Stomach smooth muscle (tissue), 2 donors: ENCODE results near the gene RPS16.

Source experiments
- H3K27ac ChIP-seq: one replicate; pipeline ENCODE4 v1.7.0; 2013; ENCODE audit warnings: mild to moderate bottlenecking, low read length, inconsistent platforms
- H3K27me3 ChIP-seq, 2 donors: one replicate each; pipeline ENCODE4 v1.7.0; 2013; ENCODE audit warnings: low read length in 2 of 2; ENCODE audit not compliant: insufficient read depth in 2 of 2, control insufficient read depth in 1 of 2
- H3K36me3 ChIP-seq, 2 donors: one replicate each; pipeline ENCODE4 v1.7.0; 2013; ENCODE audit warnings: low read length in 2 of 2; ENCODE audit not compliant: control insufficient read depth in 2 of 2, insufficient read depth in 2 of 2
- H3K4me1 ChIP-seq: one replicate; pipeline ENCODE4 v1.7.0; 2013; ENCODE audit warnings: low read length; ENCODE audit not compliant: control insufficient read depth, insufficient read depth
- H3K4me3 ChIP-seq, 2 donors: one replicate each; pipeline ENCODE4 v1.7.0; 2013; ENCODE audit warnings: low read length in 2 of 2
- H3K9ac ChIP-seq, 2 donors: one replicate each; pipeline ENCODE4 v1.7.0; 2013; ENCODE audit warnings: low read length in 2 of 2, mild to moderate bottlenecking in 1 of 2
- H3K9me3 ChIP-seq, 2 donors: one replicate each; pipeline ENCODE4 v1.7.0; 2013; ENCODE audit warnings: low read length in 2 of 2; ENCODE audit not compliant: control insufficient read depth in 2 of 2
- donor health status: healthy.
- donor health status: Pancreatic carcinoma.

The RPS16 gene

DNA sequence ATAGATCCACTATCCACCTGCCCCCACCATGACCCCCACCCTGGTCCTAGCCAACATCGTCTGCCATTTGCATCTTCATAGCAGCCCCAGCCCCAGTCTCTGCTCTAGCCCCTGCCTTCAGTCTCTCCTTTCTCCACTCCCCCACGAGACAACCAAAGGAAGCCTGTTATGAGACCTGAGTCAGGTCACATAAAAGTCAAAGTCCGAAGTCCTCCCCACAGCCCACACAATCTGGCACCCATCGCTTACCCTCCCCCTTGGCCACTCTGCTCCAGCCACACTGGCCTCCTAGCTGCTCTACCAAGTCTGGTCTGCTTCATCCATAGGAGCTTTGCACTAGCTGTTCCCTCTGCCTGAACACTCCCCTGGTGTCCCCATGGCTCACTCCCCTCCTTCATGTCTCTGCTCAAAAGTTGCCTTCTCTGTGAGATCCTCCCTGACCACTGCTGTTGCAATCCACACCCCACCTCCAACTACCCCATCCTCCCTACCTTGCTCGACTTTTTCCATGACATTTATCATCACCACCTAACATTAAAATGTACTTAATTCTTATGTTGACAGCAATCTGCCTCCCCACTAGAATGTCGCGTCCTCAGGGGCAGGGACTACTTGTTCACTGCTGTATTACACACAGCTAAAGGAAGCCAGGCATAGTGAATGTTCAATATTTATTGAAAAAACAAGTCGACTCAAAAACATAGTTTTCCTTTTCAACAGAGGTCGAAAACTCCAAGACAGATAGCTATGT is 24.5 kb downstream of the RPS16 start:
- peaks cover 53% of the 10 kb centered on the region for H3K4me1 ChIP-seq
- no peaks in the 10 kb centered on the region for H3K27me3 ChIP-seq
- H3K9me3 ChIP-seq, result no peaks in the 10 kb centered on the region
- peak overlapping the region; percentile 99 to 100 for H3K9ac ChIP-seq
- peak overlapping the region; percentile 100 for H3K27ac ChIP-seq
- peak overlapping the region; percentile 50 to 96 for H3K4me3 ChIP-seq
- H3K36me3 ChIP-seq, result peaks cover 13 to 20% of the 10 kb centered on the region in 2 donors

DNA sequence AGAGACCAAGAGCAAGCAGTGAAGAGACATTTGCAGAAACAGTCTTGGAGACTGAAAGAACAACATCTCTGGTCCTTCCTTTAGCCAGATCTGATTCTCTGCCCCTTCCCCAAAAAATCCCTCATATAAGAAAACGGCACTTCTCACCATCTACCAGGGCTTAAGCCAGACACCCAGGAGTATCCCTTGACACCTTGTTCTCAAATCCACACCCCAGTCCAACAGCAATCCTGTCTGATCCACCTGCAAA is 25.0 kb downstream of the RPS16 start:
- Histone ChIP-seq H3K4me3 (peak overlapping the region; percentile 50 to 96), H3K4me1 (peaks cover 54% of the 10 kb centered on the region), H3K27me3 (no peaks in the 10 kb centered on the region)

DNA sequence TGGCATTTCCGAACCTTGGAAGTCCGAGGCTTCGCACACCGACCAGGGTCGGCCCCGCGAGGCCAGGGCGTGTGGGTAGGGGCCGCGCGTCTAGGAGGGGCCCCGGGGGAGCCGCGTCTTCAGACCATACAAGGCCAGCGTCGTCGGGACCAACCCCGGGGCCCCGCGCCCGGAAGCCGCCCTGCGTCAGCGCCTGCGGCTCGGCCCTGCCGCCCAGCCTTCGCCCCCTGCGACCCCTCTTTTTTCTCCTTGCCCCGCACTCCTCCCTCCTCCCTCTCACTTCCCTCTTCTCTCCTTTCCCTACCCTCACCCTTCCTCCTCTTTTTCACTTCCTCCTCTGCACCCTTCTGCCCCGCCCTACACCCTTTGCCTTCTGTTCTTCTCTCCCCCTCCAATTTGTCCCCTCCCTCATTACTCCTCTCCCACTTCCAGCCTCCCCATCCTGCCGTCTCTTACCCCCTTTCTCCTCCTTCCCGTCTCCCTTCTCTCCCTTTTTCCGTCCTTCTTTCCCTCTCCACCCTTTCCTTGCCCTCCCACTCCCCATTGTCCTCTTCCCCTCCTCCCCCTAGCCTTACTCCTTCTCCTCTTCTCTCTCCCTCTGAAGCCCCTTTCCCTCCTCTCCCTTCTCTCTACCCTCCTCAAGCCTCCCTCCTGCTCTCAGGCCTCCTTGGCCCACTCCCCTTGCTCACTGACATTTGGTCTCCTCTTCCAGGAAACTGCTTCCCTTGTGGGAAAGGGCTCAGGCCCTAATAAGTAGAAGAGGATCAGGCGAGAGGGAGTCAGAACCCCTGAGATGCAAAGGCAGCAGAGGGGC is 25.5 kb downstream of the RPS16 start:
- peaks cover 51% of the 10 kb centered on the region for H3K4me1 ChIP-seq
- peak overlapping the region; percentile 100 for H3K27ac ChIP-seq
- H3K4me3 ChIP-seq, result peak overlapping the region; percentile 50 to 96
- H3K9ac ChIP-seq, result peak overlapping the region; percentile 99 to 100
- no peaks in the 10 kb centered on the region for H3K9me3 ChIP-seq
- peaks cover 11 to 20% of the 10 kb centered on the region in 2 donors for H3K36me3 ChIP-seq
- H3K27me3 ChIP-seq, result no peaks in the 10 kb centered on the region

More for the DNA sequence above, 25.0 kb downstream of the RPS16 start:
- H3K36me3 ChIP-seq, result peaks cover 12 to 20% of the 10 kb centered on the region in 2 donors
- no peaks in the 10 kb centered on the region for H3K9me3 ChIP-seq
- peak overlapping the region; percentile 99 to 100 for H3K9ac ChIP-seq
- H3K27ac ChIP-seq, result peak overlapping the region; percentile 100

DNA sequence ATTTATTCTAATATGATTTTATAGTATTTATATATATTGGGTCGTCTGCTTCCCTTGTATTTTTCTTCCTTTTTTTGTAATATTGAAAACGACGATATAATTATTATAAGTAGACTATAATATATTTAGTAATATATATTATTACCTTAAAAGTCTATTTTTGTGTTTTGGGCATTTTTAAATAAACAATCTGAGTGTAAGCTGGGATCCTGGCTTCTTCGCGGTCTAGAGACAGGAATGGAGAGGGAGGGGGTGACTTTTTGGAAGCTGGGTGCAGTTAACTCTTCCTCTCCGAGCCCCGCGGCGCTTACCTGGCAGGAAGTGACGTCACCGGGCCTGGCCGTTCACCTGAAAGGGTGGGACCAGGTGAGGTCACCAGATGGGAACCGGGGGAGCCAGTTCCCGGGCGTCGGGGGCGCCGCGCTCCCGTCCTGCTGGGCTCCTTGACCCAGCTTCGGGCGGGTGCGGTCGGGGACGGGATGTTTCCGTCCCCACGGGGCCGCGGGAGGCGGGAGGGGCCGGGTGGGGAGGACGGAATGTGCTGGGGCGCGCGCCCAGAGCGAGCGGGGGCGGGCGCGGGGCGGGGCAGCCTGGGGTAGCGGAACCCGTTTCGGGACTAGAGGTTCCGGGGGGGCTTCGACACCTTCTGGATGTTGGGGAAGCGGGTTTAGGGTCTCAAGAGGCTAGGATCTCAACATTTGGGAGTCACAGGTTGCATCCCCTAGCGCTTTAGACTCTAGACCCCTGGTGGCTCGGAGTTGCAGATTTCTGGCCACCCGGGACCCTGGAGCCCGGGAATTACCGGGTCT is 26.3 kb downstream of the RPS16 start:
- Histone ChIP-seq H3K9me3 (no peaks in the 10 kb centered on the region), H3K4me3 (peak overlapping the region; percentile 96 to 100), H3K4me1 (peaks cover 46% of the 10 kb centered on the region)

DNA sequence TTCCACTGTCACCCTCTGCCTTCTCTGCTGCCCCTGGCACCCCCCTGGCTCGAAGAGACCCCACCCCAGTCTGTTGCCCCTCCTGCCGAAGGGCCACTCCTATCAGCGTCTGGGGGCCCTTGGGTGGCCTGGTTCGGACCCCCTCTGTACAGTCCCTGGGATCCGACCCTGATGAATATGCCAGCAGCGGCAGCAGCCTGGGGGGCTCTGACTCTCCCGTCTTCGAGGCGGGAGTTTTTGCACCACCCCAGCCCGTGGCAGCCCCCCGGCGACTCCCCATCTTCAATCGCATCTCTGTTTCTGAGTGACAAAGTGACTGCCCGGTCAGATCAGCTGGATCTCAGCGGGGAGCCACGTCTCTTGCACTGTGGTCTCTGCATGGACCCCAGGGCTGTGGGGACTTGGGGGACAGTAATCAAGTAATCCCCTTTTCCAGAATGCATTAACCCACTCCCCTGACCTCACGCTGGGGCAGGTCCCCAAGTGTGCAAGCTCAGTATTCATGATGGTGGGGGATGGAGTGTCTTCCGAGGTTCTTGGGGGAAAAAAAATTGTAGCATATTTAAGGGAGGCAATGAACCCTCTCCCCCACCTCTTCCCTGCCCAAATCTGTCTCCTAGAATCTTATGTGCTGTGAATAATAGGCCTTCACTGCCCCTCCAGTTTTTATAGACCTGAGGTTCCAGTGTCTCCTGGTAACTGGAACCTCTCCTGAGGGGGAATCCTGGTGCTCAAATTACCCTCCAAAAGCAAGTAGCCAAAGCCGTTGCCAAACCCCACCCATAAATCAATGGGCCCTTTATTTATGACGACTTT is 27.1 kb downstream of the RPS16 start:
- no peaks in the 10 kb centered on the region for H3K27me3 ChIP-seq
- peak overlapping the region; percentile 99 to 100 for H3K9ac ChIP-seq
- peaks cover 11 to 20% of the 10 kb centered on the region in 2 donors for H3K36me3 ChIP-seq
- H3K4me1 ChIP-seq, result peaks cover 42% of the 10 kb centered on the region
- peak overlapping the region; percentile 96 to 100 for H3K4me3 ChIP-seq
- H3K27ac ChIP-seq, result peak overlapping the region; percentile 100
- no peaks in the 10 kb centered on the region for H3K9me3 ChIP-seq

More for the DNA sequence above, 26.3 kb downstream of the RPS16 start:
- H3K9ac ChIP-seq, result peak overlapping the region; percentile 99 to 100
- H3K27me3 ChIP-seq, result no peaks in the 10 kb centered on the region
- peak overlapping the region; percentile 100 for H3K27ac ChIP-seq
- peaks cover 11 to 20% of the 10 kb centered on the region in 2 donors for H3K36me3 ChIP-seq

DNA sequence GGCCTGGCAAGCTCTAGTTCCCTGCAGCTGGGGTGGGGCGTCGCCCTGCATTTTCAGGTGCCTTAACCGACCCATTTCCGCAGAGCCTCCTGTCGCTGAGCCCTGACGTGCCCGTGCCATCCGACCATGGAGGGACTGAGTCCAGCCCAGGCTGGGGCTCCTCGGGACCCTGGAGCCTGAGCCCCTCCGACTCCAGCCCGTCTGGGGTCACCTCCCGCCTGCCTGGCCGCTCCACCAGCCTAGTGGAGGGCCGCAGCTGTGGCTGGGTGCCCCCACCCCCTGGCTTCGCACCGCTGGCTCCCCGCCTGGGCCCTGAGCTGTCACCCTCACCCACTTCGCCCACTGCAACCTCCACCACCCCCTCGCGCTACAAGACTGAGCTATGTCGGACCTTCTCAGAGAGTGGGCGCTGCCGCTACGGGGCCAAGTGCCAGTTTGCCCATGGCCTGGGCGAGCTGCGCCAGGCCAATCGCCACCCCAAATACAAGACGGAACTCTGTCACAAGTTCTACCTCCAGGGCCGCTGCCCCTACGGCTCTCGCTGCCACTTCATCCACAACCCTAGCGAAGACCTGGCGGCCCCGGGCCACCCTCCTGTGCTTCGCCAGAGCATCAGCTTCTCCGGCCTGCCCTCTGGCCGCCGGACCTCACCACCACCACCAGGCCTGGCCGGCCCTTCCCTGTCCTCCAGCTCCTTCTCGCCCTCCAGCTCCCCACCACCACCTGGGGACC is 27.9 kb downstream of the RPS16 start:
- Histone ChIP-seq H3K27ac (peak overlapping the region; percentile 100), H3K4me3 (peak overlapping the region; percentile 96 to 100), H3K27me3 (no peaks in the 10 kb centered on the region), H3K36me3 (peaks cover 11 to 20% of the 10 kb centered on the region in 2 donors), H3K9me3 (no peaks in the 10 kb centered on the region), H3K9ac (peak overlapping the region; percentile 99 to 100), H3K4me1 (peaks cover 46% of the 10 kb centered on the region)

DNA sequence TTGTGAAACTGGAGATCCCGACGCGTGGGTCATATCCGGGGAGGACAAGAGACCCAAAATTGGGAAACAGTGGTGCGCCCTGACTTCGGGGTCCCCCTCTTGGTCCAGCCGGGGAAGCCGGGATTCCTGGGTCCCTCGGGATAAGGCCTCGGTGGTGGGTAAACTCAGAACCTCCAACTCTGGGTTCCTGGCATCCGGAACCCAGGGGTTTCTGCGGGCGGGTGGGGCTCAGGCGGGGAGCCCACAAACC is 28.4 kb downstream of the RPS16 start:
- Histone ChIP-seq H3K27ac (peak overlapping the region; percentile 100), H3K36me3 (peaks cover 11 to 20% of the 10 kb centered on the region in 2 donors), H3K4me1 (peaks cover 49% of the 10 kb centered on the region)

DNA sequence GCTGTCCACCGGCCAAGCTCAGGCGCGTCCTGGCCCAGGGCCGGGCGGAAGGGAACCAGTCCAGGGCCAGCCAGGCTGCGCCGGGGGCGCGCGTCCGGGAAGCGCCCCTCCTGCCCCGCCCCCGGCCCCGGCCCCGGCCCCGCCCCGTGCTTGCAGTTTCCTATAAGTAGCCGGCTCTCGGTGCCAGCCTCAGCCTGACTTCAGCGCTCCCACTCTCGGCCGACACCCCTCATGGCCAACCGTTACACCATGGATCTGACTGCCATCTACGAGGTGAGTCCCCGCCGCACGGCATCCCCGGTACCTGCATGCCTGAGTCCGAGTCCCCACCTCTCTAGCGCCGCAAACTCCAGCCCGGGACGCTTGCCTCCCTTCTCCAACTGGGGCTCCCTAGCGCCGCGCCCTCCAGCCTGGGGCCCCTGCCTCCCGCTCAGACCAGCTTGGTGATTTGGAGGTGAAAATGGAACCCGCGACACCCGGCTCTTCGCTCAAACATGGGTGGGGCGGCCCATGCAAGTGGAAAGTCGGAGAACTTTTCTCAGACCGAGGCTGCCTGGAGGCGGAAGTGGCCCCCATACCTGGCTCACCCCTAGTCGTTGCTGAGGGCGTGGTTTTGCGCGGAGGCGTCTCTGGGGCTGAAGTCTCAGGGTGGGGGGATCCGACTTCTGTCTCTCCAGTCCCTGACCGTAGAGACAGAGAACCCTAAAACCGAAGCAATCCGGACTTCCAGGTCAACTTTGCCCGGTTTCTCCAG is 28.9 kb downstream of the RPS16 start, which contains the start of gene ZFP36:
ZFP36 (plus strand) TSS at position 192 of the 754 bp plus-strand sequence; CDS start at position 250, 58 bp downstream.
- no peaks in the 10 kb centered on the region for H3K27me3 ChIP-seq
- H3K9me3 ChIP-seq, result no peaks in the 10 kb centered on the region
- H3K4me1 ChIP-seq, result peaks cover 54% of the 10 kb centered on the region
- H3K4me3 ChIP-seq, result peak within 1 kb of the TSS; percentile 96 to 100
- peaks cover 11 to 20% of the 10 kb centered on the region in 2 donors for H3K36me3 ChIP-seq
- H3K27ac ChIP-seq, result peak within 1 kb of the TSS; percentile 100
- H3K9ac ChIP-seq, result peak within 1 kb of the TSS; percentile 99 to 100

More for the DNA sequence above, 28.4 kb downstream of the RPS16 start:
- H3K4me3 ChIP-seq, result peak overlapping the region; percentile 96 to 100
- no peaks in the 10 kb centered on the region for H3K9me3 ChIP-seq
- H3K27me3 ChIP-seq, result no peaks in the 10 kb centered on the region
- H3K9ac ChIP-seq, result peak overlapping the region; percentile 99 to 100

DNA sequence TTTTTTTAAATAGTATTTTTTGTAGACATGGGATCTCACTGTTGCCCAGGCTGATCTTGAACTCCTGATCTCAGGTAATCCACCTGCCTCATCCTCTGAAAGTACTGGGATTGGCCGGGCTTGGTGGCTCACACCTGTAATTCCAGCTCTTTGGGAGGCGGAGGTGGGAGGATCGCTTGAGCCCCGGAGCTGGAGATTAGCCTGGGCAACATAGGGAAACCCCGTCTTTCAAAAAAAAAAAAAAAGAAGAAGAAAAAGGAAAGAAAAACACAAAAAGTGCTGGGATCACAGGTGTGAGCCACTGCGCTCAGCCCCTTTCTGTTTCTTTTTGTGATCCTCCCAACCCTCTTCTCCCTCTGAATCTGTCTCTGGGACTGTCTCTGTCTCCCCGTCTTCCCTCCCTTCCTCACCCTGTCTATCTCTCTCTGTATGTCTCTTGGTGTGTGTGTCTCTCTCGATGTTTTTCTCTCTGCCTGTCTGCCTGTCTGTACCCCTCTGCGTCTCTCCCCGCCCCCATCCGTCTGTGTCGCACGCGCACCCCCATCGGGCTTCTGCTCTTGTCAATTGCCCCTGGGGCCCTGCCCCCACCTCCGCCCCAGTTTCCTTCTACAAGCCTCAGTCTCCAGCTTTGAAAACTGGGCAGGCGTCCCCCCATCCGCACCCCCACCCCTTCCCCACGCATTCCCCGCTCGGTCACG is 29.6 kb downstream of the RPS16 start:
- Histone ChIP-seq H3K4me1 (peaks cover 55% of the 10 kb centered on the region), H3K4me3 (peak overlapping the region; percentile 66 to 74)

More for the DNA sequence above, 29.6 kb downstream of the RPS16 start:
- peaks cover 11 to 20% of the 10 kb centered on the region in 2 donors for H3K36me3 ChIP-seq
- H3K9ac ChIP-seq, result peak overlapping the region; percentile 90 to 96
- H3K27me3 ChIP-seq, result no peaks in the 10 kb centered on the region
- peak overlapping the region; percentile 100 for H3K27ac ChIP-seq
- H3K9me3 ChIP-seq, result no peaks in the 10 kb centered on the region
